Stimulated activated CD8-positive, alpha-beta memory T cell treated with anti-CD3 and anti-CD28 coated beads, Interleukin-12 subunit alpha, Interleukin-12 subunit beta, amount 100 ng/mL, for 24 hours (primary cell): Measurements from ENCODE around the gene POLR1B.
"Not testable (repeated sequence)": the region's sequence is repeated elsewhere in the genome, so short reads cannot be mapped to it uniquely, and the experiment has no call there.

Experiments used
- DNase-seq: peaks from one replicate; pipeline ENCODE4 v3.0.0-alpha.2; 2020; ENCODE audit errors: extremely low read depth

Gene POLR1B, protein sequence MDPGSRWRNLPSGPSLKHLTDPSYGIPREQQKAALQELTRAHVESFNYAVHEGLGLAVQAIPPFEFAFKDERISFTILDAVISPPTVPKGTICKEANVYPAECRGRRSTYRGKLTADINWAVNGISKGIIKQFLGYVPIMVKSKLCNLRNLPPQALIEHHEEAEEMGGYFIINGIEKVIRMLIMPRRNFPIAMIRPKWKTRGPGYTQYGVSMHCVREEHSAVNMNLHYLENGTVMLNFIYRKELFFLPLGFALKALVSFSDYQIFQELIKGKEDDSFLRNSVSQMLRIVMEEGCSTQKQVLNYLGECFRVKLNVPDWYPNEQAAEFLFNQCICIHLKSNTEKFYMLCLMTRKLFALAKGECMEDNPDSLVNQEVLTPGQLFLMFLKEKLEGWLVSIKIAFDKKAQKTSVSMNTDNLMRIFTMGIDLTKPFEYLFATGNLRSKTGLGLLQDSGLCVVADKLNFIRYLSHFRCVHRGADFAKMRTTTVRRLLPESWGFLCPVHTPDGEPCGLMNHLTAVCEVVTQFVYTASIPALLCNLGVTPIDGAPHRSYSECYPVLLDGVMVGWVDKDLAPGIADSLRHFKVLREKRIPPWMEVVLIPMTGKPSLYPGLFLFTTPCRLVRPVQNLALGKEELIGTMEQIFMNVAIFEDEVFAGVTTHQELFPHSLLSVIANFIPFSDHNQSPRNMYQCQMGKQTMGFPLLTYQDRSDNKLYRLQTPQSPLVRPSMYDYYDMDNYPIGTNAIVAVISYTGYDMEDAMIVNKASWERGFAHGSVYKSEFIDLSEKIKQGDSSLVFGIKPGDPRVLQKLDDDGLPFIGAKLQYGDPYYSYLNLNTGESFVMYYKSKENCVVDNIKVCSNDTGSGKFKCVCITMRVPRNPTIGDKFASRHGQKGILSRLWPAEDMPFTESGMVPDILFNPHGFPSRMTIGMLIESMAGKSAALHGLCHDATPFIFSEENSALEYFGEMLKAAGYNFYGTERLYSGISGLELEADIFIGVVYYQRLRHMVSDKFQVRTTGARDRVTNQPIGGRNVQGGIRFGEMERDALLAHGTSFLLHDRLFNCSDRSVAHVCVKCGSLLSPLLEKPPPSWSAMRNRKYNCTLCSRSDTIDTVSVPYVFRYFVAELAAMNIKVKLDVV

GRCh38 chr2:112542123-112542983, at the start of gene POLR1B:
Gene POLR1B (plus strand): TSS chr2:112542465. CDS start chr2:112542495, 30 bp downstream.
- peak; percentile 45 for DNase-seq

DNA sequence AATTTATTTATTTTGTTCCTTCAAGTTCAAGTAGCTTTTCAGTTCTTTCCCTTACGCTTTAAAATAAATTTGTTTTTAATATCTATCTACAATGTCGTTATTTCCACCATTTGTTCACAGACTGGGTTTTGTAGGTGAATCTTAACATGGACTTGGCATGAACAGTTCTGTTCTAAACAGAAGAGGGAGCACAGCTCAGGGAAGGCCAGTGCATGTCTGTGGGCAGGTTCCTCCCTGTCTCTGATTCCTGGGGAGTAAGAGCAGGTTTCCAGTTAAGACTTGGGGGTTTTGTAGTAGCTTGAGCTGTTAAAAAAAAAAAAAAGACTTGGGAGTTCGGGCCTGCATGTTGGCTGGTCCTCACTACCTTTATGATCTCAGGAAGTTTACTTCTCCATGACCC, 49.2 kb upstream of the POLR1B start:
- no peak for DNase-seq

GRCh38 chr2:112493858-112494648, 48.2 kb upstream of the POLR1B start:
- no peak for DNase-seq

DNA sequence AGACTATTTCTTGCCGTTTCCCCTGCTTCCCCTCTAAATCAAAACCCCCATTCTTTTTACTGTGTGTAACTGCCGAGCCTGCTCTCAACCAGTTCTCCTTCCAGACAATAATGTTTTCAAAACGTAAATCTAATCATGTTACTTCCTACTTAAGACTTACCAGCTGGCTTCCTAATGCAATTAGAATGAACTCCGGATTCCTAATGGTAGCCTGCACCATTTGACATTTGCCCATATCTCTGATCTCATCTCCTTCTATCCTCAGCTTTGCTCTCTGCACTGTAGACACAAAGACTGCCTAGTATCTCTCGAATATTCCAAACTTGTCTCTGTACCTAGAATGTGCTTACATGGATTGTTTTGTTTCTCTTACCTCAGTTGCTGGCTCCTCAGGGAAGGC, 47.4 kb upstream of the POLR1B start:
- no peak for DNase-seq

DNA sequence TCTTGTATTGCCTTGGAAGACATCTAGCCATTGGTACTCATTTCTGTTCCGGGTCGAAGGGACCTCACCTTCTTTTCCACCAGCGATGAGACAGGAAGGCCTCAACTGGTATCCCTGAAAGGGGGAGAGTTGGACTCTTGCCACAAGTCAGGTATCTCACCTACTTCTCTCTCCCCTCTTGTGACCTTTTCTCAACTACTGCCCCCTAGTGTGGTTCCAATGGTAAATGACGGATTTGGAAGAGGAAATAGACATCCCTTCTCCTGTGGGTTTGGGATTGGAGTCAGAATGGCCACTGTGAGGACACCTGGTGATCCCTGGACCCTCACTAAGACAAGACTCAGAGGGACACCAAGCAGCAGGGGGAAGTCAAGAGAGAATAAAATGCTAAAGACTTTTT, 46.4 kb upstream of the POLR1B start:
- not testable (repeated sequence) for DNase-seq

DNA sequence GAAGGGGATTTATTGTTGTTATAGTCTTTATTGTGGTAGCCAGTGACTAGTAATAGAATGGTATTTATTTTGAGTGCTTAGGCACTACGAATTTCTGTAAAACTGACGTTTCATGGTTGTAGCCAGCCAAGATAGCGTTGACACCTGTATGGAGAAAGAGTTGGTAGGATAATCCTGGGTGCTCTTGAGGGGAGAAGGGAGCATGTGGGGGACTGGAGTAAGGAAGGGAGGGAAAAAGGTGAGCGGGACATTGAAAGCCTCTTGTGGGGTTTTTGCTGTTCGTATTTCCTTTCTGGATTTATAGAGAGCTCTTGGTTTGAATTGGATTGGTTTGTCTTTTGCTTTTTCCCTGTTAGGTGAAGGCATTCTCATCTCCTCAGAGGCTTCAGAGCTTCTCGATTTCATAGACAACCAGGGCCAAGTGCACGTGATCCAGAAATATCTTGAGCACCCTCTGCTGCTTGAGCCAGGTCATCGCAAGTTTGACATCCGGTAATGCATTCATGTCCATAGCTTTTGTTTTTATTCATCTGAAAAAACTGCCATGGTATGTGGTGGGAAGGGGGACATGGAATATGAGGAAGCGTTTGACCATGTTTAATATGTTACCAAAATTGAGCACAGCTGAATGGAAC, 41.3 kb upstream of the POLR1B start:
- DNase-seq, result not testable (repeated sequence)

- DNase-seq, result not testable (repeated sequence)
Measured at GRCh38 chr2:112509239-112509998, 32.8 kb upstream of the POLR1B start.

DNA sequence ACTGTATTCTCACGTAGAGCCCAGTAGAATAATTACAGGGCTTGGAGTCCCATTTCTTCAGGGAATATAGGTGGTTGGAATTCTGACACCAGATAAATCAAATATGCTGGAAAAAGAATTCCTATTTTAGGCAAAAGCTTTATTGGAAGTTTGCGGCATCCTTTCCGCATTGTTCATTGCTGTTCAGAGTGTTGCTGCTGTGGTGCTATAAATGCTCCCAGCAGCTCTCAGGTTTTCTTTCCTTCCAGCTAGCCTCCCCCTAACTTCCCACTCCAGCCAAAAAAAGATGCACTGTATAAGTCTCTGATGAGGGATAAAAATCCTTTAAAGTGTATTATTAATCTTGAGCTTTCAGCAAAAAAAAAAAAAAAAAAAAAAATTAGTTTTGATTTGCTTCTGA, 25.5 kb upstream of the POLR1B start:
- DNase-seq, result no peak

DNA sequence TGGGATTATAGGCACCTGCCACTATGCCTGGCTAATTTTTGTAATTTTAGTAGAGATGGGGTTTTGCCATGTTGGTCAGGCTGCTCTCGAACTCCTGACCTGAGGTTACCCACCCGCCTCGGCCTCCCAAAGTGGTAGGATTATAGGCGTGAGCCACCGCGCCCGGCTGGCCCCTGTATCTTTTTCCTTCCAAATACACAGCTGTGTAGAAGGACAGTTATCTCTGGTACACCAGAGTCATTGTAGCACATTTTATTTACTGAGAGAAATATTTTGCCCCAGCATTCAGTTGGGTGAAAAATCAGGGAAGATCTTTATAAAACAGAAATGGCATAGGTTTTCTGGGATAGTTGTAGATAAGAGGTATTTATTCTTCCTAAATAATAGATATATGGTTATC, 23.5 kb upstream of the POLR1B start:
- DNase-seq, result no peak

DNA sequence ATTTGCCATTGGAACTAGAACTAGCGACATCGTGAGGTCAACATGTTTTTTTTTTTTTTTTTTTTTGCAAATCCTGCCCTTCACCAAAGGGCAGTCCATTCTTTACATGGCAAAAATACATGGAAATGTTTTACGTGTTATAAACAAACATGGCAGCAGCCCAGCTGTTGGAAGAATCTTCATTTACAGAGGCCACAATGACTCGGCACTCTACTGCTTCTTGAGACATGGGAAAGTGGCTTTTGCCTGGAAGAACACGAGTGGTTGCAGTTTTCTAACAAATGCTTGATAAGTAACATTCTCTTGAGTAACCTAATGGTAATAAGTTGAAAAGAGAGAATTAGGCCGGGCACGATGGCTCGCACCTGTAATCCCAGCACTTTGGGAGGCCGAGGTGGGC, 22.8 kb upstream of the POLR1B start:
- no peak for DNase-seq

- DNase-seq, result no peak
Measured at GRCh38 chr2:112520234-112520783, 22.0 kb upstream of the POLR1B start.

GRCh38 chr2:112523291-112523777, 18.9 kb upstream of the POLR1B start:
- DNase-seq, result no peak

DNA sequence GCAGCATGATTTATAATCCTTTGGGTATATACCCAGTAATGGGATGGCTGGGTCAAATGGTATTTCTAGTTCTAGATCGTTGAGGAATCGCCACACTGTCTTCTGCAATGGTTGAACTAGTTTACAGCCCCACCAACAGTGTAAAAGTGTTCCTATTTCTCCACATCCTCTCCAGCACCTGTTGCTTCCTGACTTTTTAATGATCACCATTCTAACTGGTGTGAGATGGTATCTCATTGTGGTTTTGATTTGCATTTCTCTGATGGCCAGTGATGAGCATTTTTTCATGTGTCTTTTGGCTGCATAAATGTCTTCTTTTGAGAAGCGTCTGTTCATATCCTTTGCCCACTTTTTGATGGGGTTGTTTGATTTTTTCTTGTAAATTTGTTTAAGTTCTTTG, 18.0 kb upstream of the POLR1B start:
- DNase-seq, result not testable (repeated sequence)

GRCh38 chr2:112528541-112528940, 13.7 kb upstream of the POLR1B start:
- no peak for DNase-seq

DNA sequence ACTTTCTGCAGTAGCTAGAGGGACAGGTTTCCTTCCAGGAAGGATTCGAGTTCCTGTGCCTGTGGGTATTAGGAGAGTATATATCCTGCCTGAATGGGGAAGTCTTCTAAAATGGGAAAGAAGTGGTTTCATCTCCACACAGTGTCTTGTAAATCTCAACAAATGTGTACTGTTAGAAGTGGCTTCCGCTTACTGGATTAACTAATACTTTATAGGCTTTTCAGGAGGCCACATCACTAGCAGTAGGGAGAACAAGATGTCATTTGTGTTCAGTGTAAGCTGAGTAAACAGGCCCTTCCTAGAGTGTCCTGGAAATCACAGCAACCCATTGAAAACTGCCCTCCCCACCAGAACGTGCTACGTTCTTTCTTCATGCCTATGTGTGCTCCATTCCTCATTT, 12.5 kb upstream of the POLR1B start:
- no peak for DNase-seq

- DNase-seq, result no peak
Measured at GRCh38 chr2:112530728-112531127, 11.5 kb upstream of the POLR1B start.

DNA sequence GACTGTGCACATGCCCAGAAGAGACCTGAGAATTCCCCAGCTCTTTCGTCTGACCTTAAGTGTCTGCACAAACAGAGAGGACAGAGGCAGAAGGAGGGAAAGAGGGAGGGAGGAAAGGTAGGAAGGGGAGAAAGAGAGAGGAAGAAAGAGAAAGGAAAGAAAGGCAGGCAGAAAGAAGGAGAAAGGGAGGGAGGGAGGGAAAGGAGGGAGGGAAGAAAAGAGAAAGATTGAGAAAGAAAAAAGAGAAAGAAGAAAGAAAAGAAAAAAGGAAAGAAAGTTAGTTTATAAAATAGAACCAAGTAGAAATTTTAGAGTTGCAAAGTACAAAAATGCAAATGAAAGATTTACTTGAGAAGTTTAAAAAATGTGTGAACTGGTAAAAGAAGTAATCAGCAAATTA, 7.4 kb upstream of the POLR1B start:
- no peak for DNase-seq

- not testable (repeated sequence) for DNase-seq
Measured at GRCh38 chr2:112536665-112537064, 5.6 kb upstream of the POLR1B start.

- no peak for DNase-seq
Measured at GRCh38 chr2:112539306-112539705, 3.0 kb upstream of the POLR1B start.
